Left ventricle myocardium superior (tissue), 1 donor: ENCODE data around the gene OBSL1. TPM values are rescaled to one million over a fixed set of nuclear protein-coding genes. Genes with fewer than 3 reads are reported as not detected.

ENCODE experiments used
- ATAC-seq: fragments of 200-7000 bp; cut with Tn5 transposase; one replicate; pipeline ENCODE4 v1.9.1; 2020; ENCODE audit warnings: mild to moderate bottlenecking, moderate library complexity
- DNase-seq: peaks from one replicate; pipeline ENCODE4 v3.0.0-alpha.2; 2020
- intact Hi-C: fragments of 100-400 bp; cut with micrococcal nuclease; formaldehyde crosslinking; loops from one replicate; pipeline ENCODE4 v1.11.0; 2022
- microRNA-seq: library from miRNA; unstranded; fragments of <30 nt; microRNA quantifications from one replicate; pipeline ENCODE4 v1.2.0, GENCODE V29; 2020; ENCODE audit warnings: borderline number of aligned reads
- total RNA-seq: library from RNA; stranded (reverse); fragmentation: NEBNext Ultra II Directional; extraction: Animal tissue kit (Norgen Biotek cat#: 25700); gene quantifications from one replicate; pipeline ENCODE4 v1.2.1, GENCODE V29; 2021
- donor health status: DM: no; HTN: yes; CAD: no; lungs with severe emphysema.

OBSL1 gene
- total RNA-seq, 1 donor from 2014 or later, result 190 TPM

DNA sequence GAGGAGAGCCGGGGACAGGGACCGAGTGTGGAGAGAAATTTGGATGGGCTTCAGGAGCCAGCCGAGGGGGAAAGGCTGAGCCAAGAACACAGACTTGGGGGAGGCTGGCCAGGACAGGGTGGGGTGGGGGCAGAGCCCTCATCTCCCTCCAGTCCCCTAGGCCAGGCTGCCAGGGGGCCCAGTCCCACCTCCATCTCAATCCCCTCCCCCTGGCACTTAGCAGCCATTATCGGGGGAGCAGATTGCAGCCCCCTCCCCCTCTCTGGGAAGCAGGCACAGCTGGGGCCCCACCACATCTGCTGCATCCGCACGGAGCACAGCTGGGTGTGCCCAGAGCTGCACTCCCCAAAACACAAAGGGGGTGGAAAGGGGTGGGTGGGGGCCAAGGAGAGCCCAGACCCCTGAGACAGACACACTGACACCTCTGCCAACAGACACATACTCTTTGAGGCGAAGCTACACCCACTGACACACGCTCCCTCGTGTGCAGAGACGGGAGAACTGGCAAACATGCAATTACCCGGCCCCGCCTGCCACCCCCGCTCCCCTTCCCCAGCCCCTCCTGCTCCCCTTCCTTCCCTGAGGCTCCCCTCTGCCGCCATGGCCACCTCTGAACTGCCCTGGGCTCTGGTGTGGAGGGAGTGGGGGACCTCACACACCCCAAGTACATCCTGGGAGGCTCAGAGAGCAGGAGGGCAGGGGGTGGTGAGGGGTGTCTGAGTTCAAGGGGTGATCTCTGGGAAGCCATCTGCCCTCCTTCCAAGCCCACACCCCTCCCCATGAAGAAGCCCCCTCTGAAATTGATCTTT, 62.2 kb downstream of the OBSL1 start:
- intact Hi-C loops, result no loop called here
- peak; percentile 14 for ATAC-seq
- no peak for DNase-seq

DNA sequence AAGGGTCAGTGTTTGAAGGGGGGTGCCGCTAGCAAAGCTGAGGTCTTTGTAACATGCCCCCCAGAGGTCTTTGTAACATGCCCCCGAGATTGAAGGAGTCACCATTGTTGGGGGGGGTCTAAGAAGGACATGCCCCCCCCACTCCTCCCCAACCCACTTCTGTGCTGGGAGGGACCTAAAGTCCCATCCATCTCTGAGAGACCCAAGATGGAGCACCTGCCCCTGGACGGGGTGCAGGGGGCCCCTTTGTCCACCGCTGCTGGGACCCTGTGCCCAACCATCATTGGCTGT, 63.0 kb downstream of the OBSL1 start:
- intact Hi-C loops, result no loop called here
- ATAC-seq, result no peak
- no peak for DNase-seq

DNA sequence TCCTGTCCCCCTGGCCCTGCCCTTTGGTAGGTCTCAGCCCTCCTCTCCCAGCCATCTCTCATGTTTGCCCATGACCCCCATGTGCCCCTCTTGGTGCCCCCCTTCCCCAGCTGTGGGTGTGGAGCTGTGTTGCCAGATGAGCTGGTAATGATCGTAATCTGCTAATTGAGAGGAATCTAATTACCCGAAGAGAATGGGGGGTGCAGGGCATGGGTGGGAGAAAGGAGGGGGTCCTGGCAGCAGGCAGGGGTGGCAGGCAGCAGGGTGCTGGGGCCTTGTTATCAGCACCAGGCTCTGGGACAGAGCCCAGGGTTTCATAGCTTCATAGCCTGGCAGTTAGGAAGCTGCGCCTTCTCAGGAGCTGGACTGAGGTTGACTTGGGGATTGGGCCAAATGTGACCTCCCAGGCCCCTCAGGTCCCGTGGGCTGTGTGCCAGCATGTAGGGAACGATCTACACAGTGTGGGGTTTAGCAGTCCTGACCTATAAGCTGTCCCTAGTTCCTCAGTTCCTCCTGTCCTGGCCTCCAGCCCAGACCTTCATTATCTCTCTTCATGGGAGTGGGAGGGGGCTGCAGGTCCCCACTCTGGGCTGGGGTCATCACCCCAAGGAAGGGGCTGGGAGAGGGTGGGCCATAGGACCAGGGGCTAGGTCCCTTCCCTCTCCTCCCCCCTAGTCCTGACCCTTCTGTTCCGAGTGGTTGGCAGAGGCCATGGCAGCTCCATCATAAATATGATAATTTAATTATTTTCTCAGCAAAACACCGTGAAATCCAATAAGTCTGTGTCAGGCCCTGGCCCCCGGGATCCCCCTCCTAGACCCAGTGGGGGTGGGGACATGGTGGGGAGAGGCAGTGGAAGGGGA, 63.5 kb downstream of the OBSL1 start:
- ATAC-seq (peak; percentile 42), DNase-seq (no peak)
- intact Hi-C loops, result no loop called here

DNA sequence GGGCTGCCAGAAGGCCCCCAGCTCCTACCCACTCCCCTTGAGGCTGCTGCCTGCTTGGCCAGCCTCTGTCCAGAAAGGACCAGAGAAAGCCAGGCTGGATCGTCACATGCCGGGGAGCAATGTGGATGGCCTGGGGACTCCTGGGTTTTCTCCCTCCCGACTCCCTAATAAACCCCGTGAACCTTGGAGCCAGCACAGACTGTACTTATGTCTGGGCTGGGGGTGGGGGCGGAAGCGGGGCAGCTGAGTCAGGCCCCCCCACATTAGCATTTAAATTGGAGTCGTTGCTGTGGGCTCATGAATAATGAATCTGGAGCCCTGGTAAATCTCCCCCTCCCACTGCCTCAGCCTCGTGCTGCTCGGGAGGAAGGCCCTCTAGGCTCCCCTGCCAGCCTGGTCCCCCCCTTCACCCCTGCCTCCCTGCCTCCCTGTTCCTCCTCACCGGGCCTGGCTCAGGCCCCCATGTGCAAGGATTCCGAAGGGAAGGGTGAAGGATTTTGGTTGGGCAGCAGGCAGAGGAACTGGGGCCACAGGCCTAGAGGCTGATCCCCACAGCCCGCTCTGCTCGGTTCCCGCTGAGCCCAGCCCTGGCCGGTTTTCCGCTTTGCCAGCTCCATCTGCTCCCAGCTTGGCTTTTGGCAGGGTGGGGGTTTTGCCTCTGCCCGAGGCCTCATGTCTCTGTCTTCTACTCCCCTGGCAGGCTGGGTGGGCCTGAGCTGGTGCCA, 64.4 kb downstream of the OBSL1 start:
- no peak for DNase-seq
- no peak for ATAC-seq
- intact Hi-C loops, result no loop called here

DNA sequence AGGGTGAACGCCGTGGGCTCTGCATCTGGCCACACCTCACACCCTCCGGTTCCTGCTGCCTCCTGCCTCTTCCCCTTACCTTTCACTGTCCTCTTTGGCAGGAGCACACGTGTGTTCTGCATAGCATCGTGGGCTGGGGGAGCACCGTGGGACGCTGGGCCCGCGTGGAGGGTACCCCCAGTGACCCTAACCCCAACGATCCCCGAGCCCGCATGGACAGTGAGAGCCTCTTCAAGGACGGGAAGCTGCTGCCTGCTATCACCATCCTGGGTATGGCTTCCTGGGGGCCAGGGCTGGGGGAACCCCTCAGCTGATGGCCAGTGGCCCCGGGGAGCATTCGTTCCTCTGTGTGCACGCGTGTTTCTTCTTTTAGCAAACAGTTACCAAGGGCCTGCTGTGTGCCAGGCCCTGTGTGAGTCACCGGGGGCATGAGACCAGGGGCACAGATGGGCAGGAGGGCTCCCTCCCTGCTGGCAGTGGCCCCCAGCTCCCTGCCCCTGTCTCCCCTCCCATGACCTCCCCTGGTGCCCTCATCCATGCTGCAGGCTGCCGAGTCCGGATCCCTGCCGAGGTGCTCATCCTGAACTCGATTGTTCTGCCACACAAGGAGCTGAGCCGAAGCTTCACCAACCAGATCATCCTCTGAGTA, 65.1 kb downstream of the OBSL1 start:
- ATAC-seq (no peak), DNase-seq (no peak)
- intact Hi-C loops, result no loop called here

DNA sequence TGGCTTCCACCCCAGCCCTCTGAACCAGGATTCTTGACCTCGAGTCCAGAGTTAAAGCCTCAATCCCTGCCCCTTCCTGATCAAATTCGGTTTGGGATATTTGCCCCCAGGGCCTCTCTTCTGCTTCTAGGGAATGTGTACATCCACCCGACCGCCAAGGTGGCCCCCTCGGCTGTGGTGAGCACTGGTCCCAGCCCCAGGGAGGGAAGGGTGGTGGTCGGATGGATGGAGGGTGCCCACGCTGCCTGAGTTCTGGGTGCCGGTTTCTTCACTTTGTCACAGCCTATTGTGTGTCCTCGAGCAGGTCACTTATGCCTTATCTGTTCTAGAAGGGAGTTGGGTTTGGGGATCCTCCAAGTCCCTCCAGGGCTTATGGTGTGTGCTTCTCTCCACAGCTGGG, 65.8 kb downstream of the OBSL1 start:
- DNase-seq, result no peak
- no peak for ATAC-seq
- intact Hi-C loops, result no loop called here

DNA sequence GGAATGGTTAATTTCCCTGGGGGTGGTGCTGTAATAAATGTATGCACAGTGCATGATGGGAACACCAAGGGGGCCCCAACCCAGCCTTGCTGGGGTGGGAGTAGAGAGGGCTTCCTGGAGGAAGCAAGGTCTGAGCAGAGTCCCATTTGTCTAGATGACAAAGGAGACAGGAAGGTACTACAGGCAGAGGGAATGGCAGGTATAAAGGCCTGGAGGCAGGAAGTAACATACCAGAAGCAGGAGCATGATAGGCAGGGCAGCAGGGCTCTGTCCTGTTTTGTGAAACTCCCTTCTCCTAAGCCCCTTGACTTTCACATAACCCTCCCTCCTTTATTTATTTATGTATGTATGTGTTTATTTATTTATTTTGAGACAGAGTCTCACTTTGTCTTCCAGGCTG, 68.7 kb downstream of the OBSL1 start:
- DNase-seq (no peak), ATAC-seq (no peak)
- intact Hi-C loops, result no loop called here

DNA sequence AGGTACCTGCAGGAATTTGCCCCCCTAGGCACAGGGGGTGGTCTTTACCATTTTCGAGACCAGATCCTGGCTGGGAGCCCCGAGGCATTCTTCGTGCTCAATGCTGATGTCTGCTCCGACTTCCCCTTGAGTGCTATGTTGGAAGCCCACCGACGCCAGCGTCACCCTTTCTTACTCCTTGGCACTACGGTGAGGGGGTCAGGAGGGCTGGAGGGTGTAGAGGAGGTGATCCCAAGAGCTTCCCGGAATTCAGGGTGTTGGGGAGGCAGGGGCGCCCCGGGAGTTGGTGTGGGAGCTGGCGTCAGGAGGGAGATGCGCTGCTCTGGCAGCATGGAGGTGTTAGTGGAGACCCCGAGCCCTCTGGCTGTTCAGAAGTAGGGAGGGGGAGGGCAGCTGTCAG, 69.5 kb downstream of the OBSL1 start:
- no peak for ATAC-seq
- intact Hi-C loops, result no loop called here
- DNase-seq, result no peak

Small RNA genes lying within 50 kb of the gene (microRNA-seq; reads per million reads assigned to microRNA genes)
- gene MIR3132, result 2.9 reads per million

Other genes with a start within 250 kb of the OBSL1 start
- not detected for gene RESP18, start 238.8 kb downstream of the OBSL1 start, total RNA-seq
- gene DNPEP, start 183.6 kb downstream of the OBSL1 start, total RNA-seq, result 74.8 TPM
- gene DES, start 153.2 kb downstream of the OBSL1 start, total RNA-seq, result 14,457 TPM
- gene SPEG, start 136.7 kb downstream of the OBSL1 start, total RNA-seq, result 111 TPM
- 21.6 TPM for gene GMPPA, start 72.6 kb downstream of the OBSL1 start, total RNA-seq
- not detected for gene ASIC4, start 57.1 kb downstream of the OBSL1 start, total RNA-seq
- gene CHPF, start 27.7 kb downstream of the OBSL1 start, total RNA-seq, result 93.1 TPM
- gene TMEM198, start 27.5 kb downstream of the OBSL1 start, total RNA-seq, result 1.7 TPM
- gene INHA, start 771 bp upstream of the OBSL1 start, total RNA-seq, result 1.5 TPM
- gene STK11IP, start 26.3 kb upstream of the OBSL1 start, total RNA-seq, result 14.0 TPM
- gene SLC4A3, start 56.1 kb upstream of the OBSL1 start, total RNA-seq, result 456 TPM